Measurements from ENCODE around the gene FBXL19. TPM values are rescaled to one million over a fixed set of nuclear protein-coding genes. Genes with fewer than 3 reads are reported as not detected.

The FBXL19 gene
- total RNA-seq, 2 donors from 2014 or later = 13.7 to 14.5 TPM

GRCh38 chr16:30912794-30913412 lies 10.5 kb upstream of the FBXL19 start:
- no peak for DNase-seq (ENCODE audit: low spot score)
- intact Hi-C loops (cut with DNase I) = loop anchor here (5.0 to 10.0 kb wide), 2 partner anchors 48 to 51 kb away; no protein-coding TSS in a partner anchor

GRCh38 chr16:30914830-30915229 lies 8.5 kb upstream of the FBXL19 start:
- intact Hi-C loops (cut with DNase I) = loop anchor here (5.0 to 10.0 kb wide), 2 partner anchors 50 to 53 kb away; no protein-coding TSS in a partner anchor
- no peak for DNase-seq (ENCODE audit: low spot score)

GRCh38 chr16:30918614-30919013 lies 4.8 kb upstream of the FBXL19 start:
- intact Hi-C loops (cut with DNase I) = loop anchor here in 1 of 2 donors (10.0 kb wide), 1 partner anchor 54 kb away; no protein-coding TSS in a partner anchor
- DNase-seq (ENCODE audit: low spot score) = no peak

- intact Hi-C loops (cut with DNase I) = loop anchor here in 1 of 2 donors (2.0 kb wide), 1 partner anchor 76 kb away; no protein-coding TSS in a partner anchor
- no peak for DNase-seq (ENCODE audit: low spot score)
Measured at GRCh38 chr16:30920891-30921290, 2.5 kb upstream of the FBXL19 start.

GRCh38 chr16:30921459-30921747 lies 2.0 kb upstream of the FBXL19 start:
- DNase-seq (ENCODE audit: low spot score) = no peak
- intact Hi-C loops (cut with DNase I) = loop anchor here in 1 of 2 donors (2.0 kb wide), 1 partner anchor 77 kb away; no protein-coding TSS in a partner anchor

- intact Hi-C loops (cut with DNase I) = loop anchor here in 1 of 2 donors (2.0 kb wide), 1 partner anchor 77 kb away; no protein-coding TSS in a partner anchor
- DNase-seq (ENCODE audit: low spot score) = peak; percentile 97
Measured at GRCh38 chr16:30921748-30922419, 1.5 kb upstream of the FBXL19 start.

GRCh38 chr16:30922420-30922959 lies 882 bp upstream of the FBXL19 start:
- DNase-seq (ENCODE audit: low spot score) = peak; percentile 100
- intact Hi-C loops (cut with DNase I) = no loop called here

GRCh38 chr16:30922960-30923535 lies 324 bp upstream of the FBXL19 start:
- intact Hi-C loops (cut with DNase I) = no loop called here
- DNase-seq (ENCODE audit: low spot score) = peak; percentile 100

GRCh38 chr16:30924076-30924912 lies 922 bp downstream of the FBXL19 start:
- intact Hi-C loops (cut with DNase I) = no loop called here
- DNase-seq (ENCODE audit: low spot score) = peak; percentile 72

GRCh38 chr16:30924913-30925631 lies 1.7 kb downstream of the FBXL19 start:
- intact Hi-C loops (cut with DNase I) = no loop called here
- DNase-seq (ENCODE audit: low spot score) = peak; percentile 52

GRCh38 chr16:30925632-30925987 lies 2.2 kb downstream of the FBXL19 start:
- peak; percentile 79 for DNase-seq (ENCODE audit: low spot score)
- intact Hi-C loops (cut with DNase I) = no loop called here

- intact Hi-C loops (cut with DNase I) = no loop called here
- no peak for DNase-seq (ENCODE audit: low spot score)
Measured at GRCh38 chr16:30925995-30926811, 2.8 kb downstream of the FBXL19 start.

- DNase-seq (ENCODE audit: low spot score) = peak; percentile 70
- intact Hi-C loops (cut with DNase I) = no loop called here
Measured at GRCh38 chr16:30926937-30927788, 3.8 kb downstream of the FBXL19 start.

GRCh38 chr16:30927789-30928378 lies 4.5 kb downstream of the FBXL19 start:
- intact Hi-C loops (cut with DNase I) = no loop called here
- no peak for DNase-seq (ENCODE audit: low spot score)

GRCh38 chr16:30928390-30928789 lies 5.0 kb downstream of the FBXL19 start:
- DNase-seq (ENCODE audit: low spot score) = no peak
- intact Hi-C loops (cut with DNase I) = no loop called here

GRCh38 chr16:30929167-30929566 lies 5.8 kb downstream of the FBXL19 start:
- intact Hi-C loops (cut with DNase I) = no loop called here
- no peak for DNase-seq (ENCODE audit: low spot score)

GRCh38 chr16:30930160-30930571 lies 6.8 kb downstream of the FBXL19 start:
- intact Hi-C loops (cut with DNase I) = no loop called here
- DNase-seq (ENCODE audit: low spot score) = no peak

All from posterior vena cava (tissue), 2 donors.